Measurements from ENCODE around the gene MSL2.

DNA sequence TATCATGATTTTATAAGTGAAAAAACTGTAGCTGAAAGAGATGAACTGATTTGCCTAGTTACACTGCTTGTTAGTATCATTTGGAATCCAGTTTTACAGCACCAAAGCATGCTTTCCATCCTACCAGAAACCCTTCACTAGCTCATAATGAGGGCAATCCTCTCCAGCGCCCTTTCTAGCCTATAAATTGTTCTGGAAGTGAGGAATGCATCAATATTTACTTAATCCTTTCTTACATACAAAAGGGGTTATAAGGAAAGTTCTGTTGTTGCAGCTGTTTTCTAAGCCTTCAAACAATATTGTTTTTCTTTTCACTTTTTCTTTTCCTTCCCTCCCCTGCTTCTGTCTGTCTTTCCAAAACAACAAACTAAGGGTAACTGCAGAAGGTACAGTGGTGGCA lies 43.0 kb upstream of the MSL2 start:
- TF ChIP-seq, protein P1, sequence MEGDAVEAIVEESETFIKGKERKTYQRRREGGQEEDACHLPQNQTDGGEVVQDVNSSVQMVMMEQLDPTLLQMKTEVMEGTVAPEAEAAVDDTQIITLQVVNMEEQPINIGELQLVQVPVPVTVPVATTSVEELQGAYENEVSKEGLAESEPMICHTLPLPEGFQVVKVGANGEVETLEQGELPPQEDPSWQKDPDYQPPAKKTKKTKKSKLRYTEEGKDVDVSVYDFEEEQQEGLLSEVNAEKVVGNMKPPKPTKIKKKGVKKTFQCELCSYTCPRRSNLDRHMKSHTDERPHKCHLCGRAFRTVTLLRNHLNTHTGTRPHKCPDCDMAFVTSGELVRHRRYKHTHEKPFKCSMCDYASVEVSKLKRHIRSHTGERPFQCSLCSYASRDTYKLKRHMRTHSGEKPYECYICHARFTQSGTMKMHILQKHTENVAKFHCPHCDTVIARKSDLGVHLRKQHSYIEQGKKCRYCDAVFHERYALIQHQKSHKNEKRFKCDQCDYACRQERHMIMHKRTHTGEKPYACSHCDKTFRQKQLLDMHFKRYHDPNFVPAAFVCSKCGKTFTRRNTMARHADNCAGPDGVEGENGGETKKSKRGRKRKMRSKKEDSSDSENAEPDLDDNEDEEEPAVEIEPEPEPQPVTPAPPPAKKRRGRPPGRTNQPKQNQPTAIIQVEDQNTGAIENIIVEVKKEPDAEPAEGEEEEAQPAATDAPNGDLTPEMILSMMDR (IDR thresholded peaks at IDR 0.05; ENCODE audit: insufficient read depth, low read length, poor library complexity, severe bottlenecking), result no peak
- TF ChIP-seq EZH2phosphoT487 (conservative IDR thresholded peaks at IDR 0.05; ENCODE audit: low read length), result no peak
